Neuronal stem cell (in vitro differentiated cells): ENCODE measurements around the gene SPAG6.

Source experiments
- DNase-seq: peaks from one replicate; pipeline ENCODE4 v3.0.0-alpha.2; 2013; ENCODE audit warnings: low spot score
- H2AFZ ChIP-seq: one replicate; pipeline ENCODE4 v1.6.1; 2013; ENCODE audit warnings: mild to moderate bottlenecking, low read length, inconsistent platforms
- H2AK5ac ChIP-seq: 2 replicates; pipeline ENCODE4 v1.6.1; 2013; ENCODE audit warnings: low read depth, mild to moderate bottlenecking, inconsistent platforms, low read length, moderate library complexity, mixed read lengths
- H2BK120ac ChIP-seq: 2 replicates; pipeline ENCODE4 v1.6.1; 2013; ENCODE audit warnings: low read depth, mild to moderate bottlenecking, inconsistent platforms, low read length, moderate library complexity, mixed read lengths
- H2BK12ac ChIP-seq: one replicate; pipeline ENCODE4 v1.6.1; 2013; ENCODE audit warnings: low read length, inconsistent platforms
- H2BK15ac ChIP-seq: 2 replicates; pipeline ENCODE4 v1.6.1; 2013; ENCODE audit warnings: mild to moderate bottlenecking, low read length, inconsistent platforms, mixed read lengths
- H2BK5ac ChIP-seq: one replicate; pipeline ENCODE4 v1.6.1; 2013; ENCODE audit warnings: inconsistent platforms, mild to moderate bottlenecking, low read length, moderate library complexity
- H3K14ac ChIP-seq: one replicate; pipeline ENCODE4 v1.6.1; 2013; ENCODE audit warnings: low read length, inconsistent platforms
- H3K18ac ChIP-seq: 2 replicates; pipeline ENCODE4 v1.6.1; 2013; ENCODE audit warnings: low read length, inconsistent platforms
- H3K23ac ChIP-seq: 2 replicates; pipeline ENCODE4 v1.6.1; 2013; ENCODE audit warnings: low read depth, mild to moderate bottlenecking, mixed read lengths, low read length, inconsistent platforms; ENCODE audit not compliant: poor library complexity
- H3K27ac ChIP-seq: replicated peaks from 3 replicates; pipeline ENCODE4 v1.5.1; 2013; ENCODE audit warnings: low read length, inconsistent platforms
- H3K27me3 ChIP-seq, 3 experiments: 2 replicates each; pipeline ENCODE4 v1.6.1; 2013; ENCODE audit warnings: low read length in 3 of 3, mild to moderate bottlenecking in 2 of 3, inconsistent platforms in 1 of 3, low read depth in 1 of 3, mixed read lengths in 1 of 3, moderate library complexity in 1 of 3; ENCODE audit not compliant: control insufficient read depth in 3 of 3, insufficient read depth in 3 of 3
- H3K36me3 ChIP-seq, 2 donors: replicated peaks in 1 of 2; 2 replicates each; pipeline ENCODE4 v1.6.1; 2013; ENCODE audit warnings: low read length in 2 of 2; ENCODE audit not compliant: control insufficient read depth in 2 of 2, insufficient read depth in 2 of 2
- H3K4ac ChIP-seq: 2 replicates; pipeline ENCODE4 v1.6.1; 2013; ENCODE audit warnings: inconsistent platforms, mild to moderate bottlenecking, low read length, moderate library complexity
- H3K4me1 ChIP-seq, 2 donors: 1 replicate in 1 of 2; 2 replicates in 1 of 2; pipeline ENCODE4 v1.6.1; 2013; ENCODE audit warnings: low read length in 2 of 2, low read depth in 1 of 2; ENCODE audit not compliant: control insufficient read depth in 2 of 2, insufficient read depth in 1 of 2
- H3K4me2 ChIP-seq: one replicate; pipeline ENCODE4 v1.6.1; 2013; ENCODE audit warnings: mild to moderate bottlenecking, low read length, inconsistent platforms; ENCODE audit not compliant: insufficient read depth, poor library complexity, severe bottlenecking
- H3K4me3 ChIP-seq, 2 donors: 2 replicates each; pipeline ENCODE4 v1.5.1; 2013; ENCODE audit warnings: low read length in 2 of 2, mild to moderate bottlenecking in 2 of 2, inconsistent platforms in 1 of 2, moderate library complexity in 1 of 2
- H3K79me1 ChIP-seq: one replicate; pipeline ENCODE4 v1.6.1; 2013; ENCODE audit warnings: low read depth, mild to moderate bottlenecking, inconsistent platforms, low read length, moderate library complexity
- H3K9ac ChIP-seq: one replicate; pipeline ENCODE4 v1.6.1; 2013; ENCODE audit warnings: mild to moderate bottlenecking, low read depth, low read length, inconsistent platforms; ENCODE audit not compliant: poor library complexity
- H3K9me3 ChIP-seq, 2 donors: replicated peaks in 1 of 2; 2 replicates each; pipeline versions ENCODE3 to v1.6.1; 2013; ENCODE audit warnings: low read length in 2 of 2, mild to moderate bottlenecking in 2 of 2, inconsistent platforms in 1 of 2, low read depth in 1 of 2, mixed read lengths in 1 of 2, moderate library complexity in 1 of 2; ENCODE audit not compliant: control insufficient read depth in 2 of 2, insufficient read depth in 1 of 2
- H4K8ac ChIP-seq: one replicate; pipeline ENCODE4 v1.6.1; 2013; ENCODE audit warnings: low read depth, mild to moderate bottlenecking, inconsistent platforms, low read length, moderate library complexity
- H4K91ac ChIP-seq: one replicate; pipeline ENCODE4 v1.6.1; 2013; ENCODE audit warnings: low read length, low read depth, mild to moderate bottlenecking, inconsistent platforms; ENCODE audit not compliant: poor library complexity
- WGBS, 2 donors: extraction: QIAGEN DNeasy Blood & Tissue Kit; methylation state at CpG; one replicate each; pipeline ENCODE4 v1.1.7; 2013; ENCODE audit warnings: missing lambda C conversion rate in 2 of 2, mixed read lengths in 1 of 2; ENCODE audit not compliant: insufficient read length in 2 of 2, insufficient replicate concordance in 1 of 2; ENCODE audit errors: extremely low coverage in 2 of 2; 5-methylcytosine and 5-hydroxymethylcytosine counted together

Gene SPAG6

GRCh38 chr10:22436893-22437619 lies 91.8 kb downstream of the SPAG6 start:
- no peaks in the 10 kb centered on the region for H3K36me3 ChIP-seq
- H3K9me3 ChIP-seq: peaks cover 0 to 1% of the 10 kb centered on the region in 2 donors
- peaks cover 0 to 8% (median 0%) of the 10 kb centered on the region in 3 experiments for H3K27me3 ChIP-seq
- H2AFZ ChIP-seq: peak overlapping the region; percentile 98
- no CpG with 5 or more reads among the region's 85 CpGs for WGBS, 2 donors
- H4K91ac ChIP-seq: peak overlapping the region; percentile 33
- peak overlapping the region; percentile 22 for H3K23ac ChIP-seq
- H3K4me3 ChIP-seq: peak overlapping the region; percentile 67 to 85
- peaks cover 6 to 7% of the 10 kb centered on the region in 2 donors for H3K4me1 ChIP-seq
- H2AK5ac ChIP-seq: peak overlapping the region; percentile 47
- H2BK5ac ChIP-seq: peak overlapping the region; percentile 77
- DNase-seq: peak; percentile 91
- peak overlapping the region; percentile 89 for H3K9ac ChIP-seq
- H3K4me2 ChIP-seq: peak overlapping the region; percentile 75
- no peak overlapping the region for H4K8ac ChIP-seq
- peak overlapping the region; percentile 69 for H2BK15ac ChIP-seq
- peak overlapping the region; percentile 4 for H3K4ac ChIP-seq
- no peaks in the 10 kb centered on the region for H3K79me1 ChIP-seq
- H3K14ac ChIP-seq: peak overlapping the region; percentile 83
- no peak overlapping the region for H2BK12ac ChIP-seq
- peak overlapping the region; percentile 92 for H3K18ac ChIP-seq
- peak overlapping the region; percentile 60 for H3K27ac ChIP-seq
- H2BK120ac ChIP-seq: peak overlapping the region; percentile 61

- Histone ChIP-seq H2BK15ac (peak overlapping the region; percentile 69), H3K79me1 (no peaks in the 10 kb centered on the region), H3K4me2 (peak overlapping the region; percentile 75), H2BK12ac (no peak overlapping the region), H3K9ac (peak overlapping the region; percentile 89), H2BK5ac (peak overlapping the region; percentile 77), H3K9me3 (peaks cover 0 to 1% of the 10 kb centered on the region in 2 donors), H3K36me3 (no peaks in the 10 kb centered on the region), H2BK120ac (peak overlapping the region; percentile 61), H3K4ac (peak overlapping the region; percentile 4), H3K27ac (peak overlapping the region; percentile 60), H4K91ac (peak overlapping the region; percentile 26), H3K4me1 (peaks cover 6 to 7% of the 10 kb centered on the region in 2 donors), H3K18ac (peak overlapping the region; percentile 89), H3K27me3 (peaks cover 0 to 8% (median 0%) of the 10 kb centered on the region in 3 experiments), H3K23ac (peak overlapping the region; percentile 11), H2AK5ac (peak overlapping the region; percentile 47), H2AFZ (peak overlapping the region; percentile 98), H4K8ac (no peak overlapping the region), H3K4me3 (peak overlapping the region; percentile 67 to 85), H3K14ac (peak overlapping the region; percentile 83)
- no CpG with 5 or more reads among the region's 27 CpGs for WGBS, 2 donors
- no peak for DNase-seq
These were observed 92.6 kb downstream of the SPAG6 start for GRCh38 chr10:22437620-22438588.

- H3K27ac ChIP-seq: no peak overlapping the region
These were observed 93.4 kb downstream of the SPAG6 start for GRCh38 chr10:22438711-22439110.

GRCh38 chr10:22442063-22442462 lies 96.8 kb downstream of the SPAG6 start:
- Histone ChIP-seq H3K4me1 (peaks cover 5 to 6% of the 10 kb centered on the region in 2 donors), H3K23ac (no peak overlapping the region), H2BK5ac (no peak overlapping the region), H2AK5ac (no peak overlapping the region), H3K14ac (no peak overlapping the region), H2AFZ (no peak overlapping the region), H3K9me3 (no peaks in the 10 kb centered on the region), H3K4ac (no peak overlapping the region), H3K36me3 (no peaks in the 10 kb centered on the region), H4K8ac (no peak overlapping the region), H3K9ac (no peak overlapping the region), H2BK15ac (no peak overlapping the region), H2BK12ac (no peak overlapping the region), H3K27ac (no peak overlapping the region), H3K18ac (no peak overlapping the region), H4K91ac (no peak overlapping the region), H3K27me3 (peaks cover 0 to 8% (median 0%) of the 10 kb centered on the region in 3 experiments), H2BK120ac (no peak overlapping the region), H3K4me2 (no peak overlapping the region), H3K79me1 (no peaks in the 10 kb centered on the region), H3K4me3 (no peak overlapping the region)
- DNase-seq: no peak

More at GRCh38 chr10:22438711-22439110, 93.4 kb downstream of the SPAG6 start:
- H3K18ac ChIP-seq: no peak overlapping the region
- no peak overlapping the region for H3K23ac ChIP-seq
- H2BK12ac ChIP-seq: no peak overlapping the region
- no peak overlapping the region for H3K4ac ChIP-seq
- no peak overlapping the region for H4K91ac ChIP-seq
- peaks cover 0 to 1% of the 10 kb centered on the region in 2 donors for H3K9me3 ChIP-seq
- H3K4me1 ChIP-seq: peaks cover 6 to 7% of the 10 kb centered on the region in 2 donors
- H2AFZ ChIP-seq: no peak overlapping the region
- no peak overlapping the region for H3K14ac ChIP-seq
- H3K79me1 ChIP-seq: no peaks in the 10 kb centered on the region
- peak overlapping the region in 1 of 2 donors; percentile 67 for H3K4me3 ChIP-seq
- H3K9ac ChIP-seq: no peak overlapping the region
- H3K36me3 ChIP-seq: no peaks in the 10 kb centered on the region
- H2AK5ac ChIP-seq: no peak overlapping the region
- WGBS, 2 donors: no CpG with 5 or more reads among the region's 4 CpGs
- H2BK120ac ChIP-seq: no peak overlapping the region
- no peak overlapping the region for H2BK5ac ChIP-seq
- DNase-seq: no peak
- no peak overlapping the region for H2BK15ac ChIP-seq
- no peak overlapping the region for H4K8ac ChIP-seq
- peaks cover 0 to 8% (median 0%) of the 10 kb centered on the region in 3 experiments for H3K27me3 ChIP-seq
- peak overlapping the region; percentile 75 for H3K4me2 ChIP-seq
